Activated CD4-positive, alpha-beta T cell treated with anti-CD3 and anti-CD28 coated beads for 4 hours (primary cell): ENCODE results near the gene TBC1D10B.
A peak's percentile ranks its signal among the peaks of the same experiment; 100 is the strongest.

ENCODE experiments used
- DNase-seq, 2 donors: peaks; one replicate each; pipeline ENCODE4 v3.0.0-alpha.2; 2020

The TBC1D10B gene

GRCh38 chr16:30370456-30371247 lies at the start of gene TBC1D10B:
TBC1D10B (minus strand) TSS chr16:30370494; CDS start chr16:30370183, 311 bp downstream.
- DNase-seq = peak; percentile 98 to 99

GRCh38 chr16:30418350-30419181 lies 48.3 kb upstream of the TBC1D10B start:
- no peak for DNase-seq

- DNase-seq = peak; percentile 84 to 88
Observed at GRCh38 chr16:30417529-30418349, 47.4 kb upstream of the TBC1D10B start.

GRCh38 chr16:30416624-30417528 lies 46.6 kb upstream of the TBC1D10B start:
- DNase-seq = peak in 1 of 2 donors; percentile 22

GRCh38 chr16:30416047-30416603 lies 45.8 kb upstream of the TBC1D10B start:
- no peak for DNase-seq

GRCh38 chr16:30414159-30414558 lies 43.9 kb upstream of the TBC1D10B start:
- no peak for DNase-seq

GRCh38 chr16:30413112-30413806 lies 43.0 kb upstream of the TBC1D10B start:
- no peak for DNase-seq

- peak; percentile 87 to 96 for DNase-seq
Observed at GRCh38 chr16:30409125-30410060, 39.1 kb upstream of the TBC1D10B start.

GRCh38 chr16:30407804-30408534 lies 37.7 kb upstream of the TBC1D10B start:
- DNase-seq = no peak

- peak; percentile 87 to 90 for DNase-seq
Observed at GRCh38 chr16:30407102-30407803, 37.0 kb upstream of the TBC1D10B start, which contains the start of gene ZNF771. ZNF771 (plus strand) TSS chr16:30407606; CDS start chr16:30408054, 448 bp downstream.

GRCh38 chr16:30406795-30407101 lies 36.5 kb upstream of the TBC1D10B start:
- no peak for DNase-seq

GRCh38 chr16:30401768-30402425 lies 31.6 kb upstream of the TBC1D10B start:
- DNase-seq = no peak

- no peak for DNase-seq
Observed at GRCh38 chr16:30399435-30400186, 29.3 kb upstream of the TBC1D10B start.

- no peak for DNase-seq
Observed at GRCh38 chr16:30398661-30399434, 28.6 kb upstream of the TBC1D10B start.

GRCh38 chr16:30397776-30398660 lies 27.7 kb upstream of the TBC1D10B start:
- DNase-seq = no peak
